Activated CD8-positive, alpha-beta memory T cell treated with anti-CD3 and anti-CD28 coated beads for 4 hours (primary cell): ENCODE measurements around the gene EPB42.
A peak's percentile ranks its signal among the peaks of the same experiment; 100 is the strongest.
"Not testable (repeated sequence)": the region's sequence is repeated elsewhere in the genome, so short reads cannot be mapped to it uniquely, and the experiment has no call there.

ENCODE experiments used
- DNase-seq, 2 donors: peaks; one replicate each; pipeline ENCODE4 v3.0.0-alpha.2; 2020; ENCODE audit warnings: low read depth in 2 of 2

The EPB42 gene

DNA sequence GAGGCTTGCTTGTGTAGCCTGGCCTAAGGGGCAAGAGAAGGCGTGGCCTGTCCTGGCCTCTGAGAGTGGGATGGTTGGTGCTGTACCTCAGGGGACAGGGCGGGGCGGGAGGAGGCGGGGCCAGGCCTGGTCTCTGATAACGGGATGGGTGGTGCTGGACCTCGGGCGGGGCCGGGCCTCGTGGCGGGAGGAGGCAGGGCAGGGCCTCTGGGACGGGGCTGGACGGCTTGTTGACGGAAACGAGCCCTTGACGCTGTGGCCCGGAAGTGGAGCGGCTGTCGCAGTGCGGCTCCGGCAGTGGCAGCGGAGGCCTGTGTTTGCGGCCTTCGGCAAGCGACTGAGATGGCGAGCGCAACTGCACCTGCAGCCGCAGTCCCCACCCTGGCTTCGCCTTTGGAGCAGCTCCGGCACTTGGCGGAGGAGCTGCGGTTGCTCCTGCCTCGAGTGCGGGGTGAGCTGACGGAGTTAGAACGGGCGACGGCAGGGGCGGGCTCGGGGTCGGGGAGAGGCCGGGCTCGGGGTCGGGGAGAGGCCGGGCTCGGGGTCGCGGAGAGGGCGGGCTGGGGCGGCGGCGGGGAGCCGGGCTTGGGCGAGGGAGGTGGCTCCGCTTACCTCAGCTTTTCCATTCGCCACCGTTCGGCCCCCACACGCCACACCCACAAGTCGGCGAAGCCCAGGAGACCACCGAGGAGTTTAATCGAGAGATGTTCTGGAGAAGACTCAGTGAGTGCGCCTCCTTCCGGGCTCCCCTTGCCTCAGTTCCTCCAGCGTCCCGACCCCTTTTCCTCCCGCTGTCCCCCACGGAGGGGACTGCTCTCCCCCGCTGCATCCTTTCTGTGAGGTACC is 35.4 kb downstream of the EPB42 start, which contains the start of gene CCNDBP1:
Gene CCNDBP1 (plus strand): TSS at position 247 of the 846 bp plus-strand sequence. CDS start 96 bp downstream, at position 343.
- DNase-seq: peak; percentile 66 to 72

DNA sequence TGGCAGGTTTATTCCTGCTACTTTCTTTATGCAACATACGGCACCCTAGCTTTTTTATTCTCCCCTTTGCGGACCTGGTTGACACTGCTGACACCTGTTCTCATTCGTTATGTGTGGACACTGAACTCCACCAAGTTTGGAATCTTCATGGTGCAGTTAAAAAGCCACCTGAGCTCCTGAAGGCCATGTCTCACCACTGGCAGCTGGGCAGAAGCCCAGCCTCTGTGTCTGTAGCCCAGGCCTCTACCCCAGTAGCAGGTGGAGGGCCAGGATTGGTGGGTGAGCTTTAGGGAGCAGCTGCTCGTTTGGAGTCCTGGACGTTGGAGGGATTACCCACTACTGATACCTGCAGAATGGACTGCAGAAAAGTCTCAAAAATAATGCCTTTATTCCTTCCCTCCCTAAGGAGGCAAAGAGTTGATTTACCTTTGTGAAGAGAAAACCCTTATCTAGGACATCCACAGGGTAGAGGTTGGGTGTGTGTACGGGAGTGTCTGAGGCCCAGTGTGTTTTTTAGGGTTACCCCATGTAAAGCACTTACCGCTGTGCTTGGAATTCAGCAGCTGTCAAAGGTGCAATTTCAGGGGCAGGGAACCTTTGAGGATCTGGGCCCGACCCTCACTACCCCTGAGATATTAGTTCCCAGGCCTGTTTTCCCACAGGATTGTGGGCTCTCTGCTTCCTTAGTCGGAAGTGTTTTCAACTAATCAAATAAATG is 36.3 kb downstream of the EPB42 start:
- DNase-seq: no peak

DNA sequence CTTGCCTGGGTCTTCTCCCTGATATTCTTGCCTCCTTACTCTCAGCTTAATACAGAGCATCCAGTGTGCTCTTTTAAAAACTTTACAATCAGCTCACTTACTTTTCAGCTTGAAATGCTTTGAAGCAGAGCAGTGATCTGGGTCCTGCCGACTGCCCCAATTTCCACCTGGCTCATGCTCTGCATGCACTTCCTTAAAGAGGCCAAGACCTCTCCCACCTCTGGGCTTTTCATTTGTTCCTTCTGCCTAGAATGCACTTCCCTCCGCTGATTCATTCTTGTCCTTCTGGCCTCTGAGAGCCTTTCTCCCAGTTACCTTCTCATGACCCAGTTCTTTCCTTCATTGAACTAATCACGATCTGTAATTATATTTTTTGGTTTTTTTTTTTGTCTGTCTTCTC is 37.5 kb downstream of the EPB42 start:
- DNase-seq: no peak

DNA sequence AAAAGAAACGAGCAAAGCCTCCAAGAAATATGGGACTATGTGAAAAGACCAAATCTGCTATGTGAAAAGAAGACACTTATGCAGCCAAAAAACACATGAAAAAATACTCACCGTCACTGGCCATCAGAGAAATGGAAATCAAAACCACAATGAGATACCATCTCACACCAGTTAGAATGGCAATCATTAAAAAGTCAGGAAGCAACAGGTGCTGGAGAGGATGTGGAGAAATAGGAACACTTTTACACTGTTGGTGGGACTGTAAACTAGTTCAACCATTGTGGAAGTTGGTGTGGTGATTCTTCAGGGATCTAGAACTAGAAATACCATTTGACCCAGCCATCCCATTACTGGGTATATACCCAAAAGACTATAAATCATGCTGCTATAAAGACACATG is 43.7 kb downstream of the EPB42 start:
- not testable (repeated sequence) for DNase-seq

DNA sequence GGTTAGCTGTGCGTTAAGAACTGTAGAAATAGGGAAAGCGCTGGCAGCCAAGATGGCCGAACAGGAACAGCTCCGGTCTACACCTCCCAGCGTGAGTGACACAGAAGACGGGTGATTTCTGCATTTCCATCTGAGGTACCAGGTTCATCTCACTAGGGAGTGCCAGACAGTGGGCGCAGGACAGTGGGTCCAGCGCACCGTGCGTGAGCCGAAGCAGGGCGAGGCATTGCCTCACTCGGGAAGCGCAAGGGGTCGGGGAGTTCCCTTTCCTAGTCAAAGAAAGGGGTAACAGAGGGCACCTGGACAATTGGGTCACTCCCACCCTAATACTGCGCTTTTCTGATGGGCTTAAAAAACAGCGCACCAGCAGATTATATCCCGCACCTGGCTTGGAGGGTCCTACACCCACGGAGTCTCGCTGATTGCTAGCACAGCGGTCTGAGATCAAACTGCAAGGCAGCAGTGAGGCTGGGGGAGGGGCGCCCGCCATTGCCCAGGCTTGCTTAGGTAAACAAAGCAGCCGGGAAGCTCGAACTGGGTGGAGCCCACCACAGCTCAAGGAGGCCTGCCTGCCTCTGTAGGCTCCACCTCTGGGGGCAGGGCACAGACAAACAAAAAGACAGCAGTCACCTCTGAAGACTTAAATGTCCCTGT is 45.0 kb downstream of the EPB42 start:
- DNase-seq: not testable (repeated sequence)

DNA sequence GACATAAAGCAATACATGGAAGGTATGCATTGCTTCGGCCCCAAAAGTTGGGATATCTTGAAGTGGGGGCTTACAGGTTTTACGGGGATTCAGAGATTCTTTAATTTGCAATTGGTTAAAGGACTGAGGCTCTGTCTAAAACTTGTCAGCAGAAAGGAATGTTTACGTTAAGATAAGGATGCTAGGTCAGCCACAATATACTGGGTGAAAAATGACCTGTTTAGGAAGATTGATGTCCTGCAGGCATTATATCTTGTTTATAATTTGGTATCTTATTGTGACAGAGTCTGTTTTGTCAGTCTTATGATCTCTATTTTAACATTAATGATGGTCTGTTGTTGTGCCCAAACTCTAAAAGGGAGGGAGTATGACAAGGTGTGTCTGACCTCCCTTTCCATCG is 50.9 kb downstream of the EPB42 start:
- DNase-seq: no peak

DNA sequence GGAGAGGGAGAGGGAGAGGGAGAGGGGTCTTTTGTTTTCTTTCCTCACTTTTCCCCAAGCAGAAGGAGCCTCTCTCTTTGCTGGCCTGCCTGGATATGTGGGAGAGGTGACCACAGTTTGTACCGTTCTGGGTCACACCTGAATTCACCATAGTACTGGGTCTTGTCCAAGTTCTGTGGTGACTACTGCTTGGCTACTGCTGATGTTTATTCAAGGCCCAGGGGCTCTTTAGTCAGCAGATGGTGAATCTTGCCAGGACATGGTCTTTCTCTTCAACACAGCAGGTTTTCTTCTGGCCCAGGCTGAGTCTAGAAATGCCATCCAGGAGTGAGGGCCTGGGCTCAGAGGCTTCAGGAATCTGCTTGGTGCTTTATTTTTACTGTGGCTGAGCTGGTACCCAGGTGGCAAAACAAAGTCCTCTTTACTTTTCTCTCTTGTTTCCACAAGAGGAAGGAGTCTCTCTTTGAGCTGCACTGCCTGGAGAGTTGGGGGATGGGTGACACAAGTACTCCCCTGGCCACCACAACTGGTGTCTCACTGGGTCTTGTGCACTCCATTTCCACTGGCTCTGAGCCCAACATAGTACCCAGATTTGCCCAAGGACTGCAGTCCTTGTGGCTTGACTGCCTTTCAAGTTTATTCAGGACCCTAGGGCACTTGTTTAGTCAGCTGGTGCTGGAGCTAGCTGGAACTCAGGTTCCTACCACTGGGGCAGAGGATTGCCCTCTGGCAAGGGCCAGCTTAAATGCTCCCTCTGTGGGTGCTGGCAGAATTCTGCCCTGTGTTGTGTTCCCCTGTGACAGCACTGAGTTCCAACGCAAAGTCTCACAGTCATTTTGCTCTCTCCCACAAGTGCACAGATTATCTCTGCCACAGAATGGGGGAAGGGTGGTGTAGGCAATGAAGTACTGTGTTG is 52.4 kb downstream of the EPB42 start:
- DNase-seq: no peak

DNA sequence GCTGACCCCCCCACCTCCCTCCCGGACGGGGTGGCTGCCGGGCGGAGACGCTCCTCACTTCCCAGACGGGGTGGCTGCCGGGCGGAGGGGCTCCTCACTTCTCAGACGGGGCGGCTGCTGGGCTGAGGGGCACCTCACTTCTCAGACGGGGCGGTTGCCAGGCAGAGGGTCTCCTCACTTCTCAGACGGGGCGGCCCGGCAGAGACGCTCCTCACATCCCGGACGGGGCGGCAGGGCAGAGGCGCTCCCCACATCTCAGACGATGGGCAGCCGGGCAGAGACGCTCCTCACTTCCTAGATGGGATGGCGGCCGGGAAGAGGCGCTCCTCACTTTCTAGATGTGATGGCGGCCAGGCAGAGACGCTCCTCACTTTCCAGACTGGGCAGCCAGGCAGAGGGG is 53.6 kb downstream of the EPB42 start:
- not testable (repeated sequence) for DNase-seq

DNA sequence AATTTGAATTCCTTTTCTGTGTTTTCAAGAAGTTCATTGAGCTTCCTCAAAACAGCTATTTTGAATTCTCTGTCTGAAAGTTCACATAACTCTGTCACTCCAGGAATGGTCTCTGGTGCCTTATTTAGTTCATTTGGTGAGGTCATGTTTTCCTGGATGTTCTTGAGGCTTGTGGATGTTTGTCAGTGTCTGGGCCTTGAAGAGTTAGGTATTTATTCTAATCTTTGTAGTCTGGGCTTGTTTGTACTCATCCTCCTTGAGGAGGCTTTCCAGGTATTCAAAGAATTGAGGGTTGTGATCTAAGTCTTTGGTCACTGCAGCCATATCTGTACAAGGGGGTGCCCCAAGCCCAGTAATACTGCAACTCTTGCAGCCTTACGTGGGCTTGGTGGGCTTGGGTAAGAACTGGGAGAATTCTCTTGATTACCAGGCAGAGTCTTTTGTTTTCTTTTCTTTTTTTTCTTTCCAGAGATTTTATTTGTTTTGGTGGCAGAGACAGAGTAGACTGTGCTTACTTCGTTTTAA is 55.0 kb downstream of the EPB42 start:
- no peak for DNase-seq

DNA sequence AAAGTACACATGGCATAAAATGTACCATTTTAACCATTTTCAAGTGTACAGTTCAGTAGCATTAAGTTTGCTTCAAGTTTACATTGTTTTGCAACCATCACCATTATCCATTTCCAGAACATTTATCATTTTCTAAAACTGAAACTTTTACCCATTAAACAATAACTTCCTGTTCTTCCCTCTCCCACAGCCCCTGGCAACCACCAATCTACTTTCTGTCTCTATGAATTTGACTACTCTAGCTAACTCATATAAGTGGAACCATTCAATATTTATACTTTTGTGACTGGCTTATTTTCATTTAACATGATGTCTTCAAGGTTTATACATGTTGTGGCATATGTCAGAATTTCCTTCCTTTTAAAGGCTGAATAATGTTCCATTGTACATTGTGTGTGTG is 67.5 kb downstream of the EPB42 start:
- DNase-seq: no peak

DNA sequence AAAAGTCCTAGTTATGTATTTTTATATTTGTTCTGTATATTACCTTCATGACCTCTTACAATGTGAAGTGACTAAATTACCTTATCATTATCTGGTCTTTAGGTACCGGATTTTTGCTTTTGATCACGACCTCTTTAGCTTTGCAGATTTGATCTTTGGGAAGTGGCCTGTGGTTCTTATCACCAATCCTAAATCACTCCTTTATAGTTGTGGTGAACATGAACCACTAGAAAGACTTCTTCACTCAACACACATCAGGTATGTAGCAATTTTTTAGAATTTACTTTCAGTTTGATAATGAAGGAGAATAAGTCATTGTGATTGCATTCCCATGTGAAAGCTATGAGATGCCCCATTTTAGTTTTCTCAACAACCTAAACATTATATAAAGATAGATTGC is 69.1 kb downstream of the EPB42 start:
- no peak for DNase-seq

DNA sequence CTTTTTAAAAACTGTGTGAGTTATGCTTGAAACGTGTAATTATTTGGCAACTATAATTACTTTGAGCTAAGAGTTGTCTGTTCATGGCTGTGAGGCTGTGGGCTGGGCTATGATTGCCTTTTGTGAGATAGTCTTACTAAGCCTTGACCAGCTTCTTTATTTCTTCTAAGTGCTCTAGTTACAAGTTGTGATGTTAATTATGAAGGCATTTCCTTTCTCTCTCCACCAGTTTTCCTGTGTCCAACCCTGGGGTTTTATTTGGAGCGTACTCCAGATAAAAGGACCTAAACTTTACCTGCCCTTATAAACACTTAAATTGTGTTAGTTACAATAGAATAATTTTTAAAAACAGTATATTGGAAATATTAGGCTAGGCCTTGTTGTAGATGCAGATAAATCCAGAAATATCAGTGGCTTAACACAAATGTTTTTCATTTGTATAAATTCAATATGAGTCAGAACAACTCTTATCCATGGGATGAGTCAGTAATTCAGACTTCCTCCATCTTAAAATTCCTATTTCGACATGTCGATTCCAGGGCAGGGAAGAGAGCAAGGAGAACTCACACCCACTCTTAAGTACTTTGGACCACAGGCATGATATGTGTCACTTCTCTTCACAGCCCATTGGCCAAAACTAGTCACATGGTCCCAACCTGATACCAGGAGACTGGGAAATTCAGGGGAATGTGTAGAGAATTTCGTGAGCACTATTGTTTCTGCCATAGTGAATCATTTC is 70.5 kb downstream of the EPB42 start:
- no peak for DNase-seq
